GM23338 (cell line): Measurements from ENCODE around the gene TTC39A.

ENCODE experiments used
- CREB1 ChIP-seq: fragments of 250-450 bp; sonication (Bioruptor Pico); IDR thresholded peaks from 2 replicates; pipeline ENCODE4 v1.5.0; 2020; ENCODE audit warnings: low read depth, mild to moderate bottlenecking, moderate library complexity
- EZH2 ChIP-seq: fragments of 200-600 bp; sonication (generic); IDR thresholded peaks from one replicate; pipeline ENCODE4 v1.8.0; 2017; ENCODE audit warnings: antibody characterized with exemption, mild to moderate bottlenecking, low read depth; ENCODE audit not compliant: unreplicated experiment
- EZH2phosphoT487 ChIP-seq: fragments of 200-600 bp; sonication (generic); IDR thresholded peaks from one replicate; pipeline ENCODE4 v1.8.1; 2018; ENCODE audit warnings: antibody characterized with exemption; ENCODE audit not compliant: unreplicated experiment
- JUNB ChIP-seq: IDR thresholded peaks from one replicate; pipeline ENCODE4 v1.6.1; 2016; ENCODE audit warnings: antibody characterized with exemption; ENCODE audit not compliant: unreplicated experiment
- NANOG ChIP-seq: IDR thresholded peaks from 2 replicates; pipeline ENCODE4 v1.6.1; 2016; ENCODE audit warnings: antibody characterized with exemption, borderline replicate concordance
- POLR2AphosphoS5 ChIP-seq: IDR thresholded peaks from 2 replicates; pipeline ENCODE4 v1.6.1; 2016; ENCODE audit warnings: antibody characterized with exemption, low read depth
- REST ChIP-seq: IDR thresholded peaks from one replicate; pipeline ENCODE4 v1.6.1; 2018; ENCODE audit warnings: antibody characterized with exemption; ENCODE audit not compliant: unreplicated experiment
- STAT1 ChIP-seq: IDR thresholded peaks from one replicate; pipeline ENCODE4 v1.6.1; 2016; ENCODE audit warnings: antibody characterized with exemption; ENCODE audit not compliant: unreplicated experiment
- ZNF331 ChIP-seq: fragments of 250-450 bp; sonication (Bioruptor Pico); IDR thresholded peaks from 2 replicates; pipeline ENCODE4 v1.5.0; 2020; ENCODE audit warnings: low read depth, mild to moderate bottlenecking, moderate library complexity
- TF ChIP-seq, protein P1 (sequence below), 2 experiments: fragments of 200-600 bp in 1 of 2; sonication (generic) in 1 of 2; conservative IDR thresholded peaks; 2 replicates each; pipeline versions ENCODE4 v1.5.1 to v1.6.1; 2016 to 2017; ENCODE audit warnings: antibody characterized with exemption in 2 of 2, low read depth in 2 of 2, mild to moderate bottlenecking in 2 of 2, moderate library complexity in 1 of 2
- TF ChIP-seq, protein P2 (sequence below): IDR thresholded peaks from 2 replicates; pipeline ENCODE4 v1.6.1; 2016; ENCODE audit warnings: antibody characterized with exemption

DNA sequence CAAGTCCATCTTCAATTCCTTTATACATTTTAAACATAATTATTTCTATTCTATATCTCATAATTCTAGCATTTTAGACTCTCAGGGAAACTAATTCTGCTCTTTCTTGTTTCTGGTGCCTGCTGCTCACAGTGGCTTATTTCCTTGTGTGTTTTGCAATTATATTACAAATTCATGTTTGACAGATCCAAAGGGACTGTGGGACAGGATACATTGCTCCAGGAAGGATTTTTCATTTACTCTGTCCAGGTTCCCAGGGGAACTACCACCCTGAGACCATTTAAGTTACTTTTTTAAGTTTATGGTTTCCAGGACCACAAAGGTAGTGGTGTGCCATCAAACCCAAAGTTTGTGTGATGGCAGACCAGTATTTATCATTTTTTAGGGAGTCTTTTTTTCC lies 6.6 kb downstream of the TTC39A start:
- no peak for TF ChIP-seq EZH2phosphoT487
- TF ChIP-seq, protein P1, sequence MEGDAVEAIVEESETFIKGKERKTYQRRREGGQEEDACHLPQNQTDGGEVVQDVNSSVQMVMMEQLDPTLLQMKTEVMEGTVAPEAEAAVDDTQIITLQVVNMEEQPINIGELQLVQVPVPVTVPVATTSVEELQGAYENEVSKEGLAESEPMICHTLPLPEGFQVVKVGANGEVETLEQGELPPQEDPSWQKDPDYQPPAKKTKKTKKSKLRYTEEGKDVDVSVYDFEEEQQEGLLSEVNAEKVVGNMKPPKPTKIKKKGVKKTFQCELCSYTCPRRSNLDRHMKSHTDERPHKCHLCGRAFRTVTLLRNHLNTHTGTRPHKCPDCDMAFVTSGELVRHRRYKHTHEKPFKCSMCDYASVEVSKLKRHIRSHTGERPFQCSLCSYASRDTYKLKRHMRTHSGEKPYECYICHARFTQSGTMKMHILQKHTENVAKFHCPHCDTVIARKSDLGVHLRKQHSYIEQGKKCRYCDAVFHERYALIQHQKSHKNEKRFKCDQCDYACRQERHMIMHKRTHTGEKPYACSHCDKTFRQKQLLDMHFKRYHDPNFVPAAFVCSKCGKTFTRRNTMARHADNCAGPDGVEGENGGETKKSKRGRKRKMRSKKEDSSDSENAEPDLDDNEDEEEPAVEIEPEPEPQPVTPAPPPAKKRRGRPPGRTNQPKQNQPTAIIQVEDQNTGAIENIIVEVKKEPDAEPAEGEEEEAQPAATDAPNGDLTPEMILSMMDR (conservative IDR thresholded peaks at IDR 0.05; ENCODE audit: low read depth in 2 of 2), result no peak
- no peak for TF ChIP-seq CREB1 (CRISPR knock-in tag)
- TF ChIP-seq EZH2, result no peak
- TF ChIP-seq REST, result no peak
- no peak for TF ChIP-seq JUNB
- TF ChIP-seq POLR2AphosphoS5, result no peak
- no peak for TF ChIP-seq STAT1
- TF ChIP-seq ZNF331 (CRISPR knock-in tag), result no peak
- TF ChIP-seq, protein P2, sequence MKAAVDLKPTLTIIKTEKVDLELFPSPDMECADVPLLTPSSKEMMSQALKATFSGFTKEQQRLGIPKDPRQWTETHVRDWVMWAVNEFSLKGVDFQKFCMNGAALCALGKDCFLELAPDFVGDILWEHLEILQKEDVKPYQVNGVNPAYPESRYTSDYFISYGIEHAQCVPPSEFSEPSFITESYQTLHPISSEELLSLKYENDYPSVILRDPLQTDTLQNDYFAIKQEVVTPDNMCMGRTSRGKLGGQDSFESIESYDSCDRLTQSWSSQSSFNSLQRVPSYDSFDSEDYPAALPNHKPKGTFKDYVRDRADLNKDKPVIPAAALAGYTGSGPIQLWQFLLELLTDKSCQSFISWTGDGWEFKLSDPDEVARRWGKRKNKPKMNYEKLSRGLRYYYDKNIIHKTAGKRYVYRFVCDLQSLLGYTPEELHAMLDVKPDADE, result no peak
- no peak for TF ChIP-seq NANOG
